H9 (cell line): ENCODE results near the gene WDR87. TPM values are rescaled to one million over a fixed set of nuclear protein-coding genes. Genes with fewer than 3 reads are reported as not detected.

Experiments used
- DNase-seq: peaks from one replicate; pipeline ENCODE4 v3.0.0-alpha.2; 2017
- H2AFZ ChIP-seq: one replicate; pipeline ENCODE4 v1.6.1; 2013; ENCODE audit warnings: mild to moderate bottlenecking, low read length, control low read depth, moderate library complexity
- H2AK5ac ChIP-seq: 2 replicates; pipeline ENCODE4 v1.6.1; 2013; ENCODE audit warnings: low read length, control low read depth, mixed read lengths; ENCODE audit not compliant: insufficient read length
- H2BK120ac ChIP-seq: one replicate; pipeline ENCODE4 v1.6.1; 2013; ENCODE audit warnings: low read depth, mild to moderate bottlenecking, low read length, control low read depth, inconsistent platforms; ENCODE audit not compliant: poor library complexity, severe bottlenecking
- H2BK12ac ChIP-seq: 2 replicates; pipeline ENCODE4 v1.6.1; 2013; ENCODE audit warnings: low read length, control low read depth, mixed read lengths, low read depth; ENCODE audit not compliant: insufficient read length
- H2BK15ac ChIP-seq: 2 replicates; pipeline ENCODE4 v1.6.1; 2013; ENCODE audit warnings: low read depth, low read length, control low read depth
- H2BK20ac ChIP-seq: one replicate; pipeline ENCODE4 v1.6.1; 2013; ENCODE audit warnings: low read depth, mild to moderate bottlenecking, low read length, control low read depth, inconsistent platforms; ENCODE audit not compliant: poor library complexity, severe bottlenecking
- H2BK5ac ChIP-seq: 2 replicates; pipeline ENCODE4 v1.6.1; 2013; ENCODE audit warnings: low read length, control low read depth, mixed read lengths; ENCODE audit not compliant: insufficient read length
- H3K14ac ChIP-seq: 2 replicates; pipeline ENCODE4 v1.6.1; 2013; ENCODE audit warnings: low read length, control low read depth; ENCODE audit not compliant: insufficient read depth
- H3K18ac ChIP-seq: 2 replicates; pipeline ENCODE4 v1.6.1; 2013; ENCODE audit warnings: low read depth, mild to moderate bottlenecking, mixed read lengths, low read length, control low read depth; ENCODE audit not compliant: insufficient read length
- H3K23ac ChIP-seq: 2 replicates; pipeline ENCODE4 v1.6.1; 2013; ENCODE audit warnings: low read length, control low read depth, mixed read lengths, low read depth; ENCODE audit not compliant: insufficient read length
- H3K23me2 ChIP-seq: 2 replicates; pipeline ENCODE4 v1.6.1; 2013; ENCODE audit warnings: low read depth, mild to moderate bottlenecking, mixed read lengths, low read length, control low read depth; ENCODE audit not compliant: insufficient read length, poor library complexity, severe bottlenecking
- H3K27ac ChIP-seq: 2 replicates; pipeline ENCODE4 v1.5.1; 2013; ENCODE audit warnings: low read length, control low read depth, mixed read lengths, low read depth; ENCODE audit not compliant: insufficient read length
- H3K27me3 ChIP-seq: 2 replicates; pipeline ENCODE4 v1.6.1; 2013; ENCODE audit warnings: low read length, control low read depth, inconsistent platforms; ENCODE audit not compliant: insufficient read depth
- H3K4ac ChIP-seq: 2 replicates; pipeline ENCODE4 v1.6.1; 2013; ENCODE audit warnings: low read depth, mild to moderate bottlenecking, control low read depth, inconsistent platforms, low read length, moderate library complexity
- H3K4me1 ChIP-seq: 2 replicates; pipeline ENCODE4 v1.6.1; 2013; ENCODE audit warnings: low read length, control low read depth, inconsistent platforms; ENCODE audit not compliant: insufficient read depth
- H3K4me2 ChIP-seq: 2 replicates; pipeline ENCODE4 v1.6.1; 2013; ENCODE audit warnings: low read length, control low read depth, mixed read lengths; ENCODE audit not compliant: insufficient read length, insufficient read depth
- H3K56ac ChIP-seq: 2 replicates; pipeline ENCODE4 v1.6.1; 2013; ENCODE audit warnings: low read depth, mild to moderate bottlenecking, mixed read lengths, low read length, control low read depth; ENCODE audit not compliant: insufficient read length
- H3K79me1 ChIP-seq: 2 replicates; pipeline ENCODE4 v1.6.1; 2013; ENCODE audit warnings: low read depth, mild to moderate bottlenecking, moderate library complexity, low read length, control low read depth, inconsistent platforms; ENCODE audit not compliant: insufficient read depth, poor library complexity, severe bottlenecking
- H3K79me2 ChIP-seq: 2 replicates; pipeline ENCODE4 v1.6.1; 2013; ENCODE audit warnings: low read length, control low read depth, inconsistent platforms; ENCODE audit not compliant: insufficient read depth
- H3K9ac ChIP-seq: 2 replicates; pipeline ENCODE4 v1.6.1; 2013; ENCODE audit warnings: low read length, control low read depth, mixed read lengths; ENCODE audit not compliant: insufficient read length; ENCODE audit errors: extremely low read depth
- H3K9me3 ChIP-seq: one replicate; pipeline ENCODE4 v1.6.1; 2013; ENCODE audit warnings: low read depth, low read length, inconsistent platforms; ENCODE audit not compliant: control insufficient read depth
- H3T11ph ChIP-seq: one replicate; pipeline ENCODE4 v1.6.1; 2013; ENCODE audit warnings: mild to moderate bottlenecking, low read length, control low read depth, inconsistent platforms
- H4K20me1 ChIP-seq: one replicate; pipeline ENCODE4 v1.6.1; 2013; ENCODE audit not compliant: control insufficient read depth, insufficient read length, insufficient read depth
- H4K5ac ChIP-seq: 2 replicates; pipeline ENCODE4 v1.6.1; 2013; ENCODE audit warnings: low read depth, mild to moderate bottlenecking, mixed read lengths, low read length, control low read depth; ENCODE audit not compliant: insufficient read length
- H4K8ac ChIP-seq: replicated peaks from 2 replicates; pipeline ENCODE4 v1.6.1; 2013; ENCODE audit warnings: low read length, control low read depth, mixed read lengths, low read depth; ENCODE audit not compliant: insufficient read length
- H4K91ac ChIP-seq: 2 replicates; pipeline ENCODE4 v1.6.1; 2013; ENCODE audit warnings: low read depth, mild to moderate bottlenecking, moderate library complexity, mixed read lengths, low read length, control low read depth; ENCODE audit not compliant: insufficient read length
- H3K27ac Mint-ChIP-seq, 3 experiments: 2 replicates in 2 of 3; 3 replicates in 1 of 3; pipeline ENCODE4 v1.8.0; 2020 to 2021; ENCODE audit warnings: mixed read lengths in 3 of 3, mild to moderate bottlenecking in 1 of 3, moderate library complexity in 1 of 3
- H3K27me3 Mint-ChIP-seq: 2 replicates; pipeline ENCODE4 v1.8.0; 2021; ENCODE audit warnings: low read depth, mild to moderate bottlenecking, moderate library complexity, mixed read lengths
- H3K36me3 Mint-ChIP-seq, 3 experiments: 2 replicates in 2 of 3; 3 replicates in 1 of 3; pipeline ENCODE4 v1.8.0; 2020 to 2021; ENCODE audit warnings: low read depth in 3 of 3, mixed read lengths in 3 of 3; ENCODE audit not compliant: insufficient read depth in 1 of 3
- H3K4me1 Mint-ChIP-seq, 2 experiments: 2 replicates each; pipeline ENCODE4 v1.8.0; 2020; ENCODE audit warnings: mixed read lengths in 2 of 2
- H3K4me3 Mint-ChIP-seq, 2 experiments: 2 replicates in 1 of 2; 3 replicates in 1 of 2; pipeline ENCODE4 v1.8.0; 2020 to 2021; ENCODE audit warnings: mild to moderate bottlenecking in 2 of 2, mixed read lengths in 2 of 2, moderate library complexity in 1 of 2
- H3K9me3 Mint-ChIP-seq, 2 experiments: 2 replicates in 1 of 2; 3 replicates in 1 of 2; pipeline ENCODE4 v1.8.0; 2020; ENCODE audit warnings: mild to moderate bottlenecking in 2 of 2, mixed read lengths in 2 of 2, moderate library complexity in 1 of 2
- CTCF ChIP-seq: fragments of 200-600 bp; sonication (generic); conservative IDR thresholded peaks from 3 replicates; pipeline ENCODE4 v1.8.0; 2021; ENCODE audit warnings: antibody characterized with exemption, mild to moderate bottlenecking
- WGBS: extraction: QIAGEN DNeasy Blood & Tissue Kit; methylation state at CpG from one replicate; pipeline ENCODE4 v1.1.7; 2013; ENCODE audit warnings: missing lambda C conversion rate, low lambda C conversion rate, mixed read lengths; ENCODE audit not compliant: insufficient read length; ENCODE audit errors: extremely low coverage; 5-methylcytosine and 5-hydroxymethylcytosine counted together
- total RNA-seq: library from RNA; stranded (reverse); gene quantifications from 2 replicates; pipeline ENCODE4 v1.2.1, GENCODE V29; 2021

WDR87 gene
- total RNA-seq, 1 experiment from 2014 or later, result not detected

DNA sequence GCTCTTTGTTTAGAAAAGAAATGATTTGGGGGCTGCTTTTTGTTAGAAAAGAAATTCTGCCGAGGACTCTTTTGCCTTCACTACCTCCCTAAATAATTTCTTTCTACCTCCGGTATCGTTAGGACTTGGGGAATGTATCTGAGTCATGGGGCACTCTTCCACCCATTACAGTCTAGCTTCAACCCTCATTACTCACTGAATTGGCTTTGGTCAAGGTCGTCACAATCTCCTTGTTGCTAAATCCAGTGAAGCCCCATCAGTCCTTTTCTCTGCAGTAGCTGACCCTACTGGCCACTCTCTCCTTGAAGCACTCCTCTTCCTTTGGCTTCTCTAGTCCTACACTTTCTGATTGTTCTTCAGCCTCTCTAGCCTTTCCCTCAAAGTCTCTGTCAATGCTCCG is 34.0 kb downstream of the WDR87 start:
- Histone ChIP-seq H2AK5ac (no peak overlapping the region), H2BK15ac (no peak overlapping the region), H4K20me1 (no peaks in the 10 kb centered on the region), H3K23me2 (no peaks in the 10 kb centered on the region), H3K4ac (no peak overlapping the region), H4K91ac (no peak overlapping the region), H3K27me3 (no peaks in the 10 kb centered on the region), H3K9me3 (peaks cover 10% of the 10 kb centered on the region), H4K8ac (no peak overlapping the region), H4K5ac (no peak overlapping the region), H2BK12ac (no peak overlapping the region), H2BK120ac (no peak overlapping the region), H2BK5ac (no peak overlapping the region), H3K27ac (no peak overlapping the region), H3T11ph (no peak overlapping the region), H3K4me1 (no peaks in the 10 kb centered on the region; the same call in 1 of the 2 replicates), H3K14ac (no peak overlapping the region), H3K23ac (no peak overlapping the region), H3K56ac (no peak overlapping the region), H3K79me1 (no peaks in the 10 kb centered on the region), H3K18ac (no peak overlapping the region), H2BK20ac (no peak overlapping the region), H3K4me2 (no peak overlapping the region), H2AFZ (no peak overlapping the region), H3K9ac (no peak overlapping the region), H3K79me2 (no peaks in the 10 kb centered on the region)
- H3K36me3 Mint-ChIP-seq, result peaks cover 9 to 16% (median 15%) of the 10 kb centered on the region in 3 experiments
- no peak for TF ChIP-seq CTCF
- DNase-seq, result no peak
- no peak overlapping the region for H3K27ac Mint-ChIP-seq
- no peak overlapping the region for H3K4me3 Mint-ChIP-seq
- peaks cover 23 to 42% of the 10 kb centered on the region in 2 experiments for H3K9me3 Mint-ChIP-seq
- peaks cover 14 to 21% of the 10 kb centered on the region in 2 experiments for H3K4me1 Mint-ChIP-seq
- H3K27me3 Mint-ChIP-seq, result peaks cover 14% of the 10 kb centered on the region
- no CpG with 5 or more reads among the region's 5 CpGs for WGBS
